Measurements from ENCODE around the gene FANCL.
"Not testable (repeated sequence)": the region's sequence is repeated elsewhere in the genome, so short reads cannot be mapped to it uniquely, and the experiment has no call there.

The FANCL gene

DNA sequence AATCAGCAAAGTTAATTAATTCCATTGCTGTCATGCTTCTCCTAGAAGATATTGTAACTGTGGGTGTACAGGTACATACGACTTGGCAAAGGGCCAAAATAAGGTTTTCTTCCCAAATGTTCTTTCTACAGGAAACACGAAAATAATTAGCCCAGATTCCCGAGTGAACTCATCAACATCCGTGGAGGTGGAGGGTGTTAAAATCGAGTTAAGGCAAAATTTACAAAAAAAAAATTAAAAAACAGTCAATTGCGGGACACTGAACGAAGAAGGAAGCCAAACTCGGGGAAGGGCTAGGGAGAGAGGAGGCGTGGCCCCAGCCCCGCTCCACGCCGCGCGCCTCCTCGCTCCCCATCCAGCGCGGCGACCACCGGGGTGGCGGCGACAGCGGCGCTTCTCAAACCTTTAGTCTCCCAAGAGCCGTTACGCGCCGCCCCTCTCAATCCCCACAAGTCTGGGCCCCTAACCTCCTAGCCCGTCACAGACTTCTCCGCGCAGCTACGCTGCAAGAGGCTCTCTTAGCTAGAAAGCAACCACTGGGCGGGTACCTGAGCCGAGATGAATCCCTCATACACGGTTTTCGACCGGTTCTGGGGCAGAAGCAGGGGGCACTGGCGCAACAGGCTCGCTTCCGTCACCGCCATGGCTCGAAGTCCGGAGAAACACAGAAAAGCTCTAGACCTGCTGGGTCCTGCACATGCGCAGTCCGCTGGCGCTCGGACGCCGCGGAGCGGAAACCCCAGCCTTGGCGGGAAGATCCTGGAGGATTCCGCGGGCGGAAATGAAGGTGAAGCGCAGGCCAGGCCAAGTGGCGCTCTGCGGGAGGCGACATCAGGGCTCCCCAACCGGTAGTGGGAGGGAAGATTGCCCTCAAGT is at the start of gene FANCL:
FANCL (minus strand) TSS at position 656 of the 876 bp plus-strand sequence; CDS start at position 644, 12 bp downstream.
- H3K4me1 Mint-ChIP-seq, result peaks cover 31% of the 10 kb centered on the region
- H3K36me3 Mint-ChIP-seq (ENCODE audit: insufficient read depth), result peaks cover 4% of the 10 kb centered on the region
- peaks cover 15% of the 10 kb centered on the region for H3K27me3 Mint-ChIP-seq
- H3K4me3 Mint-ChIP-seq, result peak within 1 kb of the TSS; percentile 98
- H3K9me3 Mint-ChIP-seq, result no peaks in the 10 kb centered on the region
- peak; percentile 69 for ATAC-seq (replicated peaks; ENCODE audit: extremely low read depth, poor library complexity, severe bottlenecking)
- peak within 1 kb of the TSS; percentile 88 for H3K27ac Mint-ChIP-seq (ENCODE audit: low read depth)
- DNase-seq (ENCODE audit: low spot score in 2 of 2), result peak; percentile 19 to 31

DNA sequence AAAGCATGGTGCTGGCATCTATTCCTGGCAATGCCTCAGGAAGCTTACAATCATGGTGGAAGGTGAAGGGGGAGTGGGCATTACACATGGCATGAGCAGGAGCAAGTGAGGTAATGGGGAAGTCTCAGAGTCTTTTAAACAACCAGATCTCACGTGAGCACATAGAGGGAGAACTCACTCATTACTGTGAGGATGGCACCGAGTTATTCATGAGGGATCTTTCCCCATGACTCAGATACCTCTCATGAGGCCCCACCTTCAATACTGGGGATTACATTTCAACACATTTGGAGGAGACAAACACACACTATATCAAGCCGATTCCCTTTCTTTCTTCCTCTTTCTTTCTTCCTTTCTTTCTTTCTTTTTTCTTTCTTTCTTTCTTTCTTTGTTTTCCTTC is 47.9 kb upstream of the FANCL start:
- H3K4me3 Mint-ChIP-seq, result no peak overlapping the region
- no peaks in the 10 kb centered on the region for H3K4me1 Mint-ChIP-seq
- ATAC-seq (replicated peaks; ENCODE audit: extremely low read depth, poor library complexity, severe bottlenecking) (no peak), DNase-seq (ENCODE audit: low spot score in 2 of 2) (no peak)
- H3K27me3 Mint-ChIP-seq, result peaks cover 31% of the 10 kb centered on the region
- H3K9me3 Mint-ChIP-seq, result no peaks in the 10 kb centered on the region
- no peaks in the 10 kb centered on the region for H3K36me3 Mint-ChIP-seq (ENCODE audit: insufficient read depth)
- H3K27ac Mint-ChIP-seq (ENCODE audit: low read depth), result no peak overlapping the region

DNA sequence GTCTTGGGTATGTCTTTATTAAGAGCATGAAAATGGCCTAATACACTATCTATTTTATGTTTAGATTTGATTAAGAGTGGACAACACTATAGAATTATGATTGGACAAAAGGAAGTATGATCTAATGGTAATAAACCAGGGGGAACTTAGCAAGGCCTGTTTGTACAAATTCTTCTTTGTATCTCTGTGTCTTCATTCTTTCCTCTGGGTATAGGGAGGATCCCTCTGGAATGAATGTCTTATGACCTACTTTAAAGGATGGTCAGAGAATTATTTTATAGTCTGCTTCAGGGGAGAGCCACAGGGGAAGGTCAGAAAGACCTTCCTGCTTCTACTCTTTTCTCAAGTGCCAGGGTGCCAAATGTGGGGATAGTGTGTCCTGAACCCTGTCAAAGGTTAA is 42.8 kb upstream of the FANCL start:
- H3K4me1 Mint-ChIP-seq, result no peaks in the 10 kb centered on the region
- peaks cover 13% of the 10 kb centered on the region for H3K27me3 Mint-ChIP-seq
- no peak for DNase-seq (ENCODE audit: low spot score in 2 of 2)
- no peak overlapping the region for H3K27ac Mint-ChIP-seq (ENCODE audit: low read depth)
- no peaks in the 10 kb centered on the region for H3K36me3 Mint-ChIP-seq (ENCODE audit: insufficient read depth)
- no peak overlapping the region for H3K4me3 Mint-ChIP-seq
- H3K9me3 Mint-ChIP-seq, result no peaks in the 10 kb centered on the region
- no peak for ATAC-seq (replicated peaks; ENCODE audit: extremely low read depth, poor library complexity, severe bottlenecking)

DNA sequence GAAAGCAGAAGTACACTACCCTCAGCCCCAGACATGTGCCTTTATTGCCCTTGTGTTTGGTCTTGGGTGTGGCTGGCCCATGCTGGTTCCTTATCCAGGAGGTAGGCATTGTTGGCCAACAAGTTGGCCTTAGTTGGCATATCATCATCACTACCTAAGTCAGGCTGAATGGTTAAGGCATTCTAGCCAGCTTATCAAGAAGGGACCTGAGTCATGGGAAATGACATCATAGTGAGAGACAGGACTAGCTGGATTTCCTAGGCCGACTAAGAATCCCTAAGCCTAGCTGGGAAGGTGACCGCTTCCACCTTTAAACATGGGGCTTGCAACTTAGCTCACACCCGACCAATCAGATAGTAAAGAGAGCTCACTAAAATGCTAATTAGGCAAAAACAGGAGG is 34.0 kb upstream of the FANCL start:
- H3K9me3 Mint-ChIP-seq; H3K4me1 Mint-ChIP-seq; ATAC-seq (replicated peaks; ENCODE audit: extremely low read depth, poor library complexity, severe bottlenecking); H3K4me3 Mint-ChIP-seq; H3K27ac Mint-ChIP-seq (ENCODE audit: low read depth); DNase-seq (ENCODE audit: low spot score in 2 of 2); H3K36me3 Mint-ChIP-seq (ENCODE audit: insufficient read depth): not testable (repeated sequence)
- peaks cover 11% of the 10 kb centered on the region for H3K27me3 Mint-ChIP-seq

DNA sequence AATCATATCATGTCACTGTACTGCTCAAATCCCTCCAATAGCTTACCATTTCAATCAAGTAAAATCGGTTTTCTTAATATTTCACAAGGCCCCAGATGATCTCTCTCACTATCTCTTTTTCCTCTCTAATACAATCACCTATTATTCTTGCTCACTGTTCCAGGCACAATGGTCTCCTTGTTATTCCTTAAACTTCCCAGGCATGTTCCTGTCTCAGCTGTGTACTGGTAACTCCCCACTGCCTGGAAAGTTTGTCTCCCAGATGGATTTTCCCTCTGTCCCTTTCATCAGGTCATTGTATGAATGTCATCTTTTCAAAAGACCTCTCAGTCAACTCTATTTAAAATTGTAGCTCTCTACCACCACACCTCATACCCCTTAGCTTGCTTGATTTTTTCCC is 30.7 kb upstream of the FANCL start:
- DNase-seq (ENCODE audit: low spot score in 2 of 2) (no peak), ATAC-seq (replicated peaks; ENCODE audit: extremely low read depth, poor library complexity, severe bottlenecking) (no peak)
- Mint-ChIP-seq H3K4me3 (no peak overlapping the region), H3K36me3 (ENCODE audit: insufficient read depth) (no peaks in the 10 kb centered on the region), H3K27ac (ENCODE audit: low read depth) (no peak overlapping the region), H3K9me3 (no peaks in the 10 kb centered on the region), H3K27me3 (peaks cover 11% of the 10 kb centered on the region), H3K4me1 (no peaks in the 10 kb centered on the region)

DNA sequence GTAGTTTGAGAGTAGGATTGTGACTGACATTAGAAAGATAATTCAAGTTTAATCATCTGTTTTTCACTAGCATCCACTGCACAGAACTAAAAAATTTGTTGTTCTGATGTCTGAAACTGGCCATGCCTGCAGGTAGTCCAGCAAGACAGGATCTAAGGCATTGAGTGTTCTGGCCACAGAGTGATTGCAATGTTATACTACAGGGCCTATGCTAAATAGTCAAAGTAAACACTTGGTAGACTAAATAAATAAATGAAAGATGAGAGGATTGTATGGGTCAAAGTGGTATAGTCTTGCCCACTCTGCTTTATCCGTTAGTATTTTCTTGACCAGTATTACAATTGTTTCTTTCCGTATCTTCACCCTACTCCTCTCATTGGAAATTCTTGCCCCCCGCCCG is 27.6 kb upstream of the FANCL start:
- Mint-ChIP-seq H3K9me3 (no peaks in the 10 kb centered on the region), H3K27me3 (peaks cover 3% of the 10 kb centered on the region), H3K36me3 (ENCODE audit: insufficient read depth) (no peaks in the 10 kb centered on the region), H3K4me1 (no peaks in the 10 kb centered on the region), H3K27ac (ENCODE audit: low read depth) (no peak overlapping the region), H3K4me3 (no peak overlapping the region)
- ATAC-seq (replicated peaks; ENCODE audit: extremely low read depth, poor library complexity, severe bottlenecking) (no peak), DNase-seq (ENCODE audit: low spot score in 2 of 2) (no peak)

DNA sequence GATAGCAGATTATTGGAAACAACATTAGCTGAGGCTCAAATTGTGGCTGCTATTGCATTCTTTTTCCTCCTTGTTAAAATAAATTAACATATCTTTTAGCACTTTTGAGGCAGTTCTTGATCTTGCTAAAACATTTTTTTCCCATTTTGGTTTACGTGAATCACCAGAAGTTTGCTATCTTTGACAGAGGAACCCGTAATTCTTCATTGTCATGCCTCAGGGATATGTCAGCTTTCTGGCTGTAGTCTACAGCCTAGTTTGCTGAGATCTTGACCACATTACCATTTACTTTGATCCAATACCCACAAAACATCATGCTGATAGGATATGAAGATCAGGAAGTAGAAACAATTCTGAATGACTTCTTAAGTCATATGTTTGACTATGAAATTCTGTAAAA is 25.1 kb upstream of the FANCL start:
- H3K4me3 Mint-ChIP-seq, result no peak overlapping the region
- ATAC-seq (replicated peaks; ENCODE audit: extremely low read depth, poor library complexity, severe bottlenecking), result no peak
- H3K36me3 Mint-ChIP-seq (ENCODE audit: insufficient read depth), result no peaks in the 10 kb centered on the region
- no peaks in the 10 kb centered on the region for H3K9me3 Mint-ChIP-seq
- no peaks in the 10 kb centered on the region for H3K4me1 Mint-ChIP-seq
- no peak overlapping the region for H3K27ac Mint-ChIP-seq (ENCODE audit: low read depth)
- H3K27me3 Mint-ChIP-seq, result peaks cover 8% of the 10 kb centered on the region
- no peak for DNase-seq (ENCODE audit: low spot score in 2 of 2)

DNA sequence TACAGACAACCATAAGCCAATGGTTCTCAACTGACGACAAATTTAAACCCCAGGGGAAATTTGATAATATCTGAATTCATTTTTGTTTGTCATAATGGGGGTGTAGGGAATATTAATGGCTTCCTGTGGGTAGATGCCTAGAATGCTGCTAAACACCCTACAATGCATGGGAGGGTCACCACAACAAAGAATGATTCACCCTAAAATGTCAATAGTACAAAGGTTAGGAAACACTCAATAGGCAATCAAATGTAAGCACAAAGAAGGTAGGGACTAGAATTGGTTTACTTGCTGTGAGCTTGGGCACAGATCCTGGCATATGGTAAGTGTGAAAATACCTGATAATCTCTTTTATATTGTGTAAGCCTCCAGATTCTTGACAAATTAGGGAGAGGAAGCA is 20.1 kb upstream of the FANCL start:
- Mint-ChIP-seq H3K4me3 (no peak overlapping the region), H3K9me3 (no peaks in the 10 kb centered on the region), H3K27ac (ENCODE audit: low read depth) (no peak overlapping the region), H3K27me3 (peaks cover 33% of the 10 kb centered on the region), H3K4me1 (no peaks in the 10 kb centered on the region), H3K36me3 (ENCODE audit: insufficient read depth) (no peaks in the 10 kb centered on the region)
- ATAC-seq (replicated peaks; ENCODE audit: extremely low read depth, poor library complexity, severe bottlenecking), result no peak
- no peak for DNase-seq (ENCODE audit: low spot score in 2 of 2)

DNA sequence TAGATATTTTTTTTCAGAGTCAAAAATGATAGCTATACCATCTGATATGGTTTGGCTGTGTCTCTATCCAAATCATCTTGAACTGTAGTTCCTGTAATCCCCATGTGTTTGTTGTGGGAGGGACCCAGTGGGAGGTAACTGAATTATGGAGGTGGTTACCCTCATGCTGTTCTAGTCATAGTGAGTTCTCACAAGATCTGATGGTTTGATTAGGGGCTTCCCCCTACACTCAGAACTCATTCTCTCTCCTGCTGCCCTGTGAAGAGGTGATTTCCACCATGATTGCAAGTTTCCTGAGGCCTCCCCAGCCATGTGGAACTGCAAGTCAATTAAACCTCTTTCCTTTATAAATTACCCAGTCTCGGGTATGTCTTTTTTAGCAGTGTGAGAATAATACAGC is 17.3 kb upstream of the FANCL start:
- H3K27ac Mint-ChIP-seq (ENCODE audit: low read depth); ATAC-seq (replicated peaks; ENCODE audit: extremely low read depth, poor library complexity, severe bottlenecking); H3K9me3 Mint-ChIP-seq; DNase-seq (ENCODE audit: low spot score in 2 of 2); H3K4me1 Mint-ChIP-seq; H3K36me3 Mint-ChIP-seq (ENCODE audit: insufficient read depth); H3K4me3 Mint-ChIP-seq: not testable (repeated sequence)
- peaks cover 48% of the 10 kb centered on the region for H3K27me3 Mint-ChIP-seq

DNA sequence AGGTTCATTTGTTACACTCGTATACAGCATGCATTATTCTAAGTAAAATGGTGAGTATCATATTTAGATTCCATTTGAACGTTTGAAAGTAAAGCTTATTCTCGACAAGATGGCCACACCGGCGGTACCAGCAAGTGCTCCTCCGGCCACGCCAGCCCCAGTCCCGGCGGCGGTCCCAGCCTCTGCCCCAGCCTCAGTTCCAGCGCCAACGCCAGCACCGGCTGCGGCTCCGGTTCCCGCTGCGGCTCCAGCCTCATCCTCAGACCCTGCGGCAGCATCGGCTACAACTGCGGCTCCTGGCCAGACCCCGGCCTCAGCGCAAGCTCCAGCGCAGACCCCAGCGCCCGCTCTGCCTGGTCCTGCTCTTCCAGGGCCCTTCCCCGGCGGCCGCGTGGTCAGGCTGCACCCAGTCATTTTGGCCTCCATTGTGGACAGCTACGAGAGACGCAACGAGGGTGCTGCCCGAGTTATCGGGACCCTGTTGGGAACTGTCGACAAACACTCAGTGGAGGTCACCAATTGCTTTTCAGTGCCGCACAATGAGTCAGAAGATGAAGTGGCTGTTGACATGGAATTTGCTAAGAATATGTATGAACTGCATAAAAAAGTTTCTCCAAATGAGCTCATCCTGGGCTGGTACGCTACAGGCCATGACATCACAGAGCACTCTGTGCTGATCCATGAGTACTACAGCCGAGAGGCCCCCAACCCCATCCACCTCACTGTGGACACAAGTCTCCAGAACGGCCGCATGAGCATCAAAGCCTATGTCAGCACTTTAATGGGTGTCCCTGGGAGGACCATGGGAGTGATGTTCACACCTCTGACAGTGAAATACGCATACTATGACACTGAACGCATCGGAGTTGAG is 10.4 kb upstream of the FANCL start:
- not testable (repeated sequence) for DNase-seq (ENCODE audit: low spot score in 2 of 2); H3K4me1 Mint-ChIP-seq; H3K4me3 Mint-ChIP-seq; H3K9me3 Mint-ChIP-seq; H3K27ac Mint-ChIP-seq (ENCODE audit: low read depth); H3K36me3 Mint-ChIP-seq (ENCODE audit: insufficient read depth); ATAC-seq (replicated peaks; ENCODE audit: extremely low read depth, poor library complexity, severe bottlenecking)
- H3K27me3 Mint-ChIP-seq, result peaks cover 18% of the 10 kb centered on the region

DNA sequence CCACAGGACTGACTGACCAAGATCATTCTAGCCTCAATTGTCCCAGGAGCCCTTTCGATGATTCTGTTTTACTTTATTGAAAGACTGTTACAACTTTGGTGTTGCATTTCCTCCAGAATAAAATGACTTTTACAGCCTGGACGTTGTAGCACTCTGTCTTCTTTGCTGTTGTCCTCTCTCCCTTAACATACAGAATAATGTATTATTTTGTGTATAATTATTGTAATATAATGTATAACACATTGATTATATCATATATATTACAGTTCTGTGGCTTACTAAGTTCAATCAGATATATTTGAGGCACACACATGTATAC is 380 bp upstream of the FANCL start:
- Mint-ChIP-seq H3K9me3 (no peaks in the 10 kb centered on the region), H3K27ac (ENCODE audit: low read depth) (peak overlapping the region; percentile 88), H3K4me3 (peak overlapping the region; percentile 98), H3K36me3 (ENCODE audit: insufficient read depth) (peaks cover 4% of the 10 kb centered on the region), H3K4me1 (peaks cover 30% of the 10 kb centered on the region), H3K27me3 (peaks cover 15% of the 10 kb centered on the region)
- DNase-seq (ENCODE audit: low spot score in 2 of 2) (no peak), ATAC-seq (replicated peaks; ENCODE audit: extremely low read depth, poor library complexity, severe bottlenecking) (no peak)

DNA sequence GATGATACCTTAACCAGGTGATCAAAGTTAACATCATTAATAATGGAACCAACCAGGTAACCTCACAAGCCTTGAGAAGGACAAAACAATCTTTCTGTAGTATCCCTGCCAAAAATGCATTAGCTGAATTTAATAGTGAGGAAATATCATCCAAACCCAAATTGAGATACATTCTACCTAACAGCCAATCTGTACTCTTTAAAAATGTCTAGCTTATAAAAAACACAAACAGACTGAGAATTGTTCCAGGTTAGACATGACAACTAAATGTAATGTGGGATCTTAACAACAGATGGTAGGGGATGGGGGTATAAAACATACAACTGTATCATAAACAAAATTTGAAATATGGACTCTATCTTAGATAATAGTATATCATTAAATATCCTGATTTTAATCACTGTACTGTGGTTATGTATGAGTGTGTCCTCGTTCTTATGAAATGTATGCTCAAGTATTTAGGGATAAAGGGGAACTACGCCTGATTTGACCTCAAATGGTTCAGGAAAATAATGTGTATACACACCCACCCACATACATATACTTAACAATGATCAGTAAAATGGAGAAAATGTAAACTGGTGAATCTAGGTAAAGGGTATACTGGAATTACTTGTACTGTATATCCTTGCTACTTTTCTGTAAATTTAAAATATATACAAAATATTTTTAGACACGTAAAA is 1.7 kb downstream of the FANCL start:
- peaks cover 4% of the 10 kb centered on the region for H3K36me3 Mint-ChIP-seq (ENCODE audit: insufficient read depth)
- peaks cover 7% of the 10 kb centered on the region for H3K27me3 Mint-ChIP-seq
- no peak overlapping the region for H3K27ac Mint-ChIP-seq (ENCODE audit: low read depth)
- no peak overlapping the region for H3K4me3 Mint-ChIP-seq
- ATAC-seq (replicated peaks; ENCODE audit: extremely low read depth, poor library complexity, severe bottlenecking) (no peak), DNase-seq (ENCODE audit: low spot score in 2 of 2) (no peak)
- peaks cover 44% of the 10 kb centered on the region for H3K4me1 Mint-ChIP-seq
- H3K9me3 Mint-ChIP-seq, result no peaks in the 10 kb centered on the region

Data from central memory CD8-positive, alpha-beta T cell (primary cell).